GM10847 (cell line): ENCODE measurements around the gene PCBP3.

Experiments used
- POLR2A ChIP-seq: IDR thresholded peaks from 2 replicates; pipeline ENCODE4 v1.6.1; 2011; ENCODE audit not compliant: insufficient read length; ENCODE audit errors: extremely low read depth

The PCBP3 gene

GRCh38 chr21:45894906-45895777 lies 251.6 kb downstream of the PCBP3 start:
- TF ChIP-seq POLR2A, result no peak

- TF ChIP-seq POLR2A, result no peak
These were observed 252.3 kb downstream of the PCBP3 start for GRCh38 chr21:45895778-45896370.

- TF ChIP-seq POLR2A, result no peak
These were observed 253.9 kb downstream of the PCBP3 start for GRCh38 chr21:45897191-45898027.

- TF ChIP-seq POLR2A, result no peak
These were observed 254.5 kb downstream of the PCBP3 start for GRCh38 chr21:45898028-45898350.

- TF ChIP-seq POLR2A, result no peak
These were observed 255.3 kb downstream of the PCBP3 start for GRCh38 chr21:45898781-45899180.

GRCh38 chr21:45899317-45900033 lies 255.9 kb downstream of the PCBP3 start:
- TF ChIP-seq POLR2A, result no peak

- no peak for TF ChIP-seq POLR2A
These were observed 256.7 kb downstream of the PCBP3 start for GRCh38 chr21:45900034-45900868.

GRCh38 chr21:45901061-45901690 lies 257.7 kb downstream of the PCBP3 start:
- no peak for TF ChIP-seq POLR2A

GRCh38 chr21:45902292-45902995 lies 258.9 kb downstream of the PCBP3 start:
- no peak for TF ChIP-seq POLR2A

GRCh38 chr21:45905196-45905595 lies 261.7 kb downstream of the PCBP3 start:
- TF ChIP-seq POLR2A, result no peak

GRCh38 chr21:45906196-45906805 lies 262.8 kb downstream of the PCBP3 start:
- no peak for TF ChIP-seq POLR2A

- TF ChIP-seq POLR2A, result no peak
These were observed 263.3 kb downstream of the PCBP3 start for GRCh38 chr21:45906859-45907258.

GRCh38 chr21:45908536-45909237 lies 265.2 kb downstream of the PCBP3 start:
- TF ChIP-seq POLR2A, result no peak
